ENCODE data around the gene ABCA7.

DNA sequence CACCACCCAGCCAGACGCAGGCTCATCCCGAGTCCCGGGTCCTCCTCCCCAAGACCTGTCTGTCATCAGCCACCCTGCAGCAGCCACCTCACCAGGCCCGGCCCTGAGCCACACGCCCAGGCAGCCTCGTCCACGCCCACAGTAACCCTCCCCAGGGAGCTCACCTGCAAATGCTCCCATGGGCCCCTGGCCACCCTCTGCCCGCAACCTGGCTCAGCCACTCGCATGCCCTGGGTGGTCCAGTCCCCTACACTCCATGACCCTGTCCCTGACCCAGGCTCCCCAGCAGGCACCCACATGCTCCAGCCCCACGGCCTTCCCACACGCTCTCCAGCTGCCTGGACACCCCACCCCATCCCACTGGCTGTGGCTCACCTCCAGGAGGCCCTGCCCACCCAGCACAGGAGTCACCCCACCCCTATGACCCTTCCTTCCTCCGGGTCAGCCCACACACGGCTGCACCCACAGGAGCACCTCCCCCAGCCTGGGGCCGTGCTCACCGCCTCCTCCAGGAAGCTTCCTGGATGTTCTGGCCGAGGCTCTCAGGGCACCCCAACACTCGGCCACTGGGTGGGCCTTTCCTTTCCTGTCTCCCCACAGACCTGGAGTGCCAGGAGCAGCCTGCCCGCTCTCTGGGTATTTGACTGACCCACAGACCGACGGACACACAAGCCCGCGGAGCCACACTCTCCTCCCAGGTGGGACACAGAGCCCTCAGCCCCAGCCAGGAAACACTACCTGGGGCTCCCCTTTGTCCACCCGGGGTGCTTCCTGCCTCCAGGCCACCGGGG lies 22.6 kb upstream of the ABCA7 start:
- TF ChIP-seq, protein P1, sequence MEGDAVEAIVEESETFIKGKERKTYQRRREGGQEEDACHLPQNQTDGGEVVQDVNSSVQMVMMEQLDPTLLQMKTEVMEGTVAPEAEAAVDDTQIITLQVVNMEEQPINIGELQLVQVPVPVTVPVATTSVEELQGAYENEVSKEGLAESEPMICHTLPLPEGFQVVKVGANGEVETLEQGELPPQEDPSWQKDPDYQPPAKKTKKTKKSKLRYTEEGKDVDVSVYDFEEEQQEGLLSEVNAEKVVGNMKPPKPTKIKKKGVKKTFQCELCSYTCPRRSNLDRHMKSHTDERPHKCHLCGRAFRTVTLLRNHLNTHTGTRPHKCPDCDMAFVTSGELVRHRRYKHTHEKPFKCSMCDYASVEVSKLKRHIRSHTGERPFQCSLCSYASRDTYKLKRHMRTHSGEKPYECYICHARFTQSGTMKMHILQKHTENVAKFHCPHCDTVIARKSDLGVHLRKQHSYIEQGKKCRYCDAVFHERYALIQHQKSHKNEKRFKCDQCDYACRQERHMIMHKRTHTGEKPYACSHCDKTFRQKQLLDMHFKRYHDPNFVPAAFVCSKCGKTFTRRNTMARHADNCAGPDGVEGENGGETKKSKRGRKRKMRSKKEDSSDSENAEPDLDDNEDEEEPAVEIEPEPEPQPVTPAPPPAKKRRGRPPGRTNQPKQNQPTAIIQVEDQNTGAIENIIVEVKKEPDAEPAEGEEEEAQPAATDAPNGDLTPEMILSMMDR (IDR thresholded peaks at IDR 0.05), result no peak
- no peak for TF ChIP-seq POLR2A (IDR thresholded peaks at IDR 0.05)

Data from testis (tissue), 2 donors.